Right ventricle myocardium superior (tissue), 1 donor: ENCODE data around the gene IRGQ. TPM values are rescaled to one million over a fixed set of nuclear protein-coding genes. Genes with fewer than 3 reads are reported as not detected.
"Not testable (repeated sequence)": the region's sequence is repeated elsewhere in the genome, so short reads cannot be mapped to it uniquely, and the experiment has no call there.

Experiments
- ATAC-seq: fragments of 200-7000 bp; cut with Tn5 transposase; one replicate; pipeline ENCODE4 v1.9.1; 2020; ENCODE audit warnings: mild to moderate bottlenecking; ENCODE audit not compliant: poor library complexity
- DNase-seq: peaks from one replicate; pipeline ENCODE4 v3.0.0-alpha.2; 2020
- intact Hi-C: fragments of 100-400 bp; cut with DNase I; formaldehyde crosslinking; loops from one replicate; pipeline ENCODE4 v1.11.2; 2022
- total RNA-seq: library from RNA; stranded (reverse); fragmentation: NEBNext Ultra II Directional; extraction: Animal tissue kit (Norgen Biotek cat#: 25700); gene quantifications from one replicate; pipeline ENCODE4 v1.2.1, GENCODE V29; 2021
- donor health status: DM: no; HTN: yes; CAD: no; lungs with severe emphysema.

The IRGQ gene
- total RNA-seq, 1 donor from 2014 or later, result 16.7 TPM

DNA sequence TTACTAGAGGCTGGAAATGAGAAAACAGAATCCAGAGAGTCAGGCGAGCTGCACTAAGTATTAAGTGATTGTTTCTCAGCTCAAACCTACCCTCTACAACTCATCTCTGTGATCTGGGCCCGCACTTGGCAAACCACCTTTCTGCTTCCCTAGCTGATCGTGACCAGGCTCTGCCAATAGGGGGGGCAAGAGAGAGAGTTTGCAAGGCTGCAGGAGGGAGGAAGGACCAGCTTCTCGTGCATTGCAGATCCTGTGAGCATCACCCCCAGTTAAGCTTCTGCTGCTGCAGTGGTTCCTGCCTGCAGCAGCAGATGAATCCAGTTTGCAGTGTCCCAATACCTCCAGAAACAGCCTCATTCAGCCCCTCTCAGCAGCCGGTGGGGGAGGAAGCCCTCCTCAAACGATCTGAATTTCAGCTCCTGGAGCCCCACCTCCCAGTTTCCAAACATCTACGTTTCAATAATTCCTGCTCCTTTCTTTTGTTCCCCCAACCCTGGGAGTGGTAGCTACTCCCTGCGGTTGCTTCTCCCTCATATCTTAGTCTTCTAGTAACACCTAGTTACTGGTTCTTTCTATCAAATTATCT, 40.7 kb downstream of the IRGQ start:
- intact Hi-C loops, result no loop called here
- ATAC-seq (peak; percentile 34), DNase-seq (peak; percentile 67)

DNA sequence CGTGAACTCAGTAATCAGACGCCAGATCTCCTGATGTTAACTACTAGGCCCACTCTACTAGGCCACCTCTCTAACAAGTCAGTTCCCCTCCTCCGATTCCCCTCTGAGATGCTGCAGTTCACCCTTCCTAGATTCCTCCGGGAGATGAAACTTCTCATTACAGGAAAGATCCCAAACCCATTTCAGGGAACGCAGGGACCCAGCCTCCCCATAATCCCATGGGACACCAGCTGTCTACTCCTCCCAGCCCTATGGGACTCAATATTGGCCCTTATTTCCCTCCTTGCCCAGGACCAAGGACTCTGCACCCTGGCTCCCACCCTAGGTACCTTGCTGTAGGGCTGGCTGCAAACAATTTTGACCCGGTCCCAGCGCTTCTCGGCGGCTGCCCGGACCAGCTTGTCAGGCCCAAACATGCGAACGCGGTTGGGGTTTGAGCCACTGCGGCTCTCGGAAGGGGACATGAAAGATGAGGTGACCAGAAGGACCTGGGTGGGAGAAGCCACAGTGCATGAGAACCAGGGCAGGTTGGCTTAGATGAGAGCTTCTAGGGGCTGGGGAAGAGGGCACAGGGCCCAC, 41.5 kb downstream of the IRGQ start:
- ATAC-seq (no peak), DNase-seq (no peak)
- intact Hi-C loops, result no loop called here

DNA sequence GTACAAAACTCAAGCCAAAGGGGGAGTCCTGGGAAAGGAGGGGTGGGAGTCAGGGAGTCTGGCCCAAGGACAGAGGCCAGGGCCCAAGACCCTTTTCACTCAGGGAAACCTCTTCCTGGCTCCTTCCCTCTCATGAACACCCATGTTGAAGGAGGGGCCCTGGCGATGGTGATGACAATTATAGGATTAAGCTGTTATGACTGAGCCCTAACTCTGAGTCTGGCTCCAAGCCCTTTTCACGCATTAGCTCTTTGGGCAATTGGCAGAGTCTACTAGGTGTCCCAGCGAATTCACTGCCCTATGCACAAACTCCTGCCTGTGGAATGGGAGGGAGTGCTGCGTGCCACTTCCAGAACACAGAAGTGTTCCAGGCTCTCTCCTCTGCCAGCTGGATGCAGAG, 42.3 kb downstream of the IRGQ start:
- DNase-seq, result no peak
- intact Hi-C loops, result no loop called here
- ATAC-seq, result no peak

DNA sequence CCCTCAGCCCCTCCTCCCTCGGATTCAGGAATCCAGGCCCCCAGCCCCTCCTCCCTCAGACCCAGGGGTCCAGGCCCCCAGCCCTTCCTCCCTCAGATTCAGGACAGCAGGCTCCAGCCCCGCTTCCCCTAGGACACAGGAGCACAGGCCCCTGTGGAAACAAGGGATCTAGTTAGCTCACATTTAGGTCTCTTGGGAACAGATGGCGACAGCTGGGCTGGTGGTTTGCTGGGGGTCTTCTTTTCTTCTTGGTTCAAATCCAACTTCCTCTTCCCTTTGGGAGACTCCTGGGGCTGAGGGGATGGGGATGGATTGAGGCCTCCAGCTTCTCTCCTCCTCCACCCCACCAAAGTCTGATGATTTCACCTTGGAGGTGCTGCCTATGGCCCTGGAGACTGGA, 43.3 kb downstream of the IRGQ start:
- no peak for DNase-seq
- intact Hi-C loops, result no loop called here
- ATAC-seq, result no peak

DNA sequence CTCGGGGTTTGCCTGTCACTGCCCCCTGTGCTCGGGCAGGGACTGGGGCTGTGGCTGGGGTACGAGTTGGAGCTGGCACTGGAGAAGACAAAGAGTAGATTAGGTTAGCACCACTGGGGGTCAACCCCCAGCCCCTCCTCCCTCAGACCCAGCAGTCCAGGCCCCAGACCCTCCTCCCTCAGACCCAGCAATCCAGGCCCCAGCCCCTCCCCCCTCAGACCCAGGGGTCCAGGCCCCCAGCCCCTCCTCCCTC, 43.8 kb downstream of the IRGQ start:
- DNase-seq (no peak), ATAC-seq (no peak)
- intact Hi-C loops, result no loop called here

DNA sequence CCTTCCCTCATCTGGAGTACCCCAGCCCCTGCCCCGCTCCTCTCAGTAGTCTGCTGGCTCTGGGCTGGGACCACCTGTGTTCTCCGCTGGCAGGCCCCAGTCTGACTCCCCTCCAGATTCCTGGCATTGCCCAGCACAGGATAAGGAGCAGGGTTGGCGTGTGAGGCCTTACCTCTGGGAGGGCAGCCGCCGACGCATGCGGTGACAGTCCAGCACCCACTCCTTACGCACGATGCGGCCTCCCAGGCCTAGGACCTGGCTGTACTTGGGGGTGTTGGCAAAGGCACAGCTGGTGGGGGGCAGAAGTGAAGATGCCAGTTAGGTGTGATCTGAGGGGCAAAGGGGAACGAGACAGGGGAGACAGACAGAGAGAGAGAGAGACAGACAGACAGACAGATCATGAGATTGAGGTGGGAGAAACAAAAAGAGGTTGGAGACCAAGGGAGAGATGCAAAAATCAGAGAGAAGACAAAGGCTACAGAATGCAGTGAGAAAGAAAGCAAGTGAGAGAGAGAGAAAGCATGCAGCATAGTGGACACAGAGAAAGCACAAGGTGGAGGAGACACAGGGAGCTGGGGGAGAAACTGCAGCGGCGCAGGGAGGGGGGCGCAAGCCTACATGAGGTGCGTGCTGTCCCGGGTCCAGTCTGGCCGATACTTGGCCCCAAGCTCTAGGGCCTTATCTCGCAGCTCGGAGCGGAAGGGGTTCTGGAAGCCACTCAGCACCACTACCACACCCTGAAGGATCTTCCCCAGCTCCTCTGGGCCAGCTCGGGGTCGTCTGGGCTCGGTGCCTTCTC, 44.3 kb downstream of the IRGQ start:
- intact Hi-C loops, result no loop called here
- ATAC-seq (no peak), DNase-seq (no peak)

DNA sequence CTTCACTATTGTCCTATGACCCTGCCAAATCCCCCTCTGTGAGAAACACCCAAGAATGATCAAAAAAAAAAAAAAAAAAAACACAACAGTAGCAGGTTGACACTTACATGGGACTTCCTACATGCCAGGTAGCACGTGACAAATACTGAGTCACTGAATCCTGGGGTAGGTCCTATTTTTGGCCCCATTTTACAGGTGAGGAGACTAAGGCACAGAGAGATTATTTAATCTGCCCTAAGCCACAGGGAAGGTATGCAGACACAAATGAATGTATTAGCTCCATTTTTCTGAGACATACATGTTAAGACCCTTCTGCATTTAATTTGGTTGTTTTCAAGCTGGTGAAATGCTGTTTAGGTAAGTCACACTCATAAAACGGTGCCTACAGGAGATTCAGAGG, 47.2 kb downstream of the IRGQ start:
- no peak for DNase-seq
- no peak for ATAC-seq
- intact Hi-C loops, result no loop called here

DNA sequence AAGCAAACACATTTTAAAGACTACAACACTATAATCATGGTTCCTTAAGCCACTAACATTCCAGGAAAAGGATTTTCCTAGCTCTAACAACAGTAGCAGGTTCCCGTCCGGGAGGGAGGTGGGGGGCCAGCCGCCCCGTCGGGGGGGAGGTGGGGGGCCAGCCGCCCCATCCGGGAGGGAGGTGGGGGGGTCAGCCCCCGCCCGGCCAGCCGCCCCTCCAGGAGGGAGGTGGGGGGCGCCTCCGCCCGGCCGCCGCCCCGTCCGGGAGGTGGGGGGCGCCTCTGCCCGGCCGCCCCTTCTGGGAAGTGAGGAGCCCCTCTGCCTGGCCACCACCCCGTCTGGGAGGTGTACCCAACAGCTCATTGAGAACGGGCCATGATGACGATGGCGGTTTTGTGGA, 48.0 kb downstream of the IRGQ start:
- ATAC-seq, DNase-seq, intact Hi-C loops: not testable (repeated sequence)

DNA sequence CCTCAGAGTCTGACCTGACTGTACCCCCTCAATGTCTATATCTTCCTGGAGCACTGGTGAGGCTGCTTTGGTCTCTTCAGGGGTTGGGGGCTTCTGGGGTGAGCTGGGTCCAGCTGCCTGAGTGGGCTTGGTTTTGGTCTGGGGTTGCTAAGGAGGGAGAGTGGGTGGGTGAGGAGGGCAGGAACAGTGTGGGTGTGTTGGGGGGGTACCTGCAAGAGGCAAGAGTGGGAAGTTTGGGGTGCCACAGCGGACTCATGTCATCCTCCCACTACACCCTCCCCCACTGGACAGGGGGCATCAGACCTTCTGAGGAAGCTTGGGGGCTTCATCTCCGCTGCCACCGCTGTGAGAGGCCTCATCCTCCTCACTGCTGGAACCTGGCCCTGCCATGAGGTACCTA, 49.4 kb downstream of the IRGQ start:
- intact Hi-C loops, result no loop called here
- ATAC-seq (no peak), DNase-seq (peak; percentile 8)

DNA sequence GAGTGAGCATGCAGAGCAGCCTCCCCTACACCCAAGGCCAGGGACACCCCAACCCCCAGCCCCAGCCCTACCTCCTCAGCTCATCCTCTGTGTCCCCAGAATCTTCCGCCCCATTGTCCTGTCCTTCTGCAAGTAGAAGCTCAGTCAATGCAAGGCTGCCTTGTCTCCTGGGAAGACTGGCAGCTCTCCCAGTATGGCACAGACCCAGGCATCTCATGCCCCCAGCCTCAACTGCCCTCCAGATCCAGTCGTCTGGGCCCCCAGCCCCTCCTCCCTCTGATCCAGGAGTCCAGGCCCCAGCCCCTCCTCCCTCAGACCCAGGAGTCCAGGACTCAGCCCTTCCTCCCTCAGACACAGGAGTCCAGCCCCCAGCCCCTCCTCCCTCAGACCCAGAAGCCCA, 50.0 kb downstream of the IRGQ start:
- DNase-seq (peak; percentile 27), ATAC-seq (no peak)
- intact Hi-C loops, result no loop called here

DNA sequence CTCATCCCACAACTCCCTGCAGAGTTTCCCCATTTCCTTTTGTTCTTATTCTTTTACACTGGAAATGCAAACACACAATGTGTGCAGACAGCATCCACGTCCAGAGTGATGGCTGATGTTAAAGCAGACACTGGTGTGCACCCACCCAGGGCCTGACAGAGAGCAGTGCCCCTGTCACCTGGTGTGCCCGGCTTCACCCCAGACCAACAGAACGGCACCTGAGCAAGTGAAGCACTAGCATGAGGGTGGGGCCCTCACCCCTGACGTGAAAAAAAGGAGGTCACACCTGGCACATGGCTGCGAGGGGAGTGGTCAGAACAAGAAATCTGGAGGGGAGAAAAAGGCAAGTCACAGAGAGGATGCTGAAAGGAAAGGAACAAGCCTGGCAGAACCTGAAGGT, 50.7 kb downstream of the IRGQ start:
- no peak for ATAC-seq
- intact Hi-C loops, result no loop called here
- DNase-seq, result peak; percentile 27

DNA sequence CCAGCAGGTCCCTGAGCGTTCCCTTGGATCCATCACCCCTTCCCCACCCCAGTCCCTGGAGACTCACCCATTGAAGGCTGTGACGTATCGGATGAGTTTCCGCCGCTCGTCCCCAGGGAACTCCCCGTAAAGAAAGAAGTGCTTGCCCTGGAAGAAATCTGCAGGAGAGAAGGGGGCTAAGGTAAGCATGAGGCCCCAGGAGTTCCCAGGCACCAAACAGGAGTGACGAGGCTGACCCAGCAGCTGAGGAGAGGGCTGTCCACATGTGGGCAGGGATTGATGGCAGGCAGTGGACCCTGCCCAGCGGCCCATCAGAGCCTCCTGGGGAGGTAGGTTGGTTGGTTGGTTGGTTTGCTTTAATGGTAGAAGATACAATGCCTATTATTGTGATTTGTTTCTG, 51.9 kb downstream of the IRGQ start:
- ATAC-seq, result no peak
- DNase-seq, result peak; percentile 20
- intact Hi-C loops, result no loop called here

DNA sequence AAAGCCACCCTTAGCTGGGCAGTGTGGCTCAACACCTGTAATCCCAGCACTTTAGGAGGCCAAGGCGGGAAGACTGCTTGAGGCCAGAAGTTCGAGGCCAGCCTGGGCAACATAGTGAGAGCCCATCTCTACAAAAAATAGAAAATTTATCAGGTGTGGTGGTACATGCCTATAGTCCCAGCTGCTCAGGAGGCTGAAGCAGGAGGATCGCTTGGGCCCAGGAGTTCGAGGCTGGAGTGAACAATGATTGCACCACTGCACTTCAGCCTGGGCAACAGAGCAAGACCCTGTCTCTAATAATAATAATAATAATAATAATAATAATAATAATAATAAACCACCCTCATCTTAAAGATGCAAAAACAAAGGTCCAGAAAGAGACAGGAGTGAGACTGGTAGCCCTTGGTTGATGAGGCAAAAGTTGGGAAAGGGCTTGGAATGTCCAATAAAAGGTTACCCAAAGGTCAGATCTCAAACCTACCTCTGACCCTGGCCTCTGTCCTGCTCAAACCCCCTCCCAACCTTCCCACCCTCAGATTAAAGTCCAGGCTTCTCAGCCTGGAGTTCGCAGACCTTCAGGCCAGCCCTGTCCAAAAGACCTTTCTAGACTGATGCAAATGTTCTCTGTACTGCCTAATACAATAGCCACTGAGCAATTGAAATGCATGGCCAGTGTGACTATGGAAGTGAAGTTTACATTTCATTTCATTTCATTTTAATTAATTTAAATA, 53.8 kb downstream of the IRGQ start:
- intact Hi-C loops, result no loop called here
- DNase-seq (peak; percentile 4), ATAC-seq (no peak)

DNA sequence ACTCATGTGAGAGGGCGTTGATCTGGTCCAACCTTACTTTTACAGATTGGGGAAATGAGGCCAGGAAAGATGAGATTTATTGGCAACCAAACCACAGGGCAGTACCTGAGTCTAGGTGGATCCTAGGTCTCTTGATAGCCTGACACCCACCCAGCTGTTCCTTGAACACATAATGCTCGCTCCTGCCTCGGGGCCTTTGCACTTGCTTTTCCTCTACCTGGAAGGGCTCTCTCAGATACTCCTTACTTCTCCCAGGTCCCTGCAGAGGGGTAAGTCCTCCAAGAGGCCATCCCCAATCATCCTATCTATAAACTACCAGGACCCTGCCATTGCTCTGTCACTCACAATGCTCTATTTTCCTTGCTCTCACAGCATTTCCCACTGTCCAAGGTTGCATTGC, 55.6 kb downstream of the IRGQ start:
- intact Hi-C loops, result no loop called here
- ATAC-seq (no peak), DNase-seq (peak; percentile 4)

DNA sequence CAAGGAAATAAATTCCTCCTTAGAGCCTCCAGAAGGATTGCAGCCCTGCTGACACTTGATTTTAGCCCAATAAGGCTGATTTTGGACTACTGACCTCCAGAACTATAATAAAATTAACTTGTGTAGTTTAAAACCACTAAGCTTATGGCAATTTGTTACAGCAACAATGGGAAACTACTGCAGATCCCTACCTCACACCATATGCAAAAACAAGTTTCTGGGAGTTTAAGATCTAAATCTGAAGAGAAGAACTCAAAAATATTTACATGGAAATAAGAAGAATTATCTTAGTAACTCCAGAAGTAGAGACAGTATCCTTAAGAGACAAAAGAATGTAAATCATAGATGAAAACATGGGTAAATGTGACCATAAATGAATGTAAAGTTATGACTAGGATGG, 57.0 kb downstream of the IRGQ start:
- ATAC-seq, result no peak

DNA sequence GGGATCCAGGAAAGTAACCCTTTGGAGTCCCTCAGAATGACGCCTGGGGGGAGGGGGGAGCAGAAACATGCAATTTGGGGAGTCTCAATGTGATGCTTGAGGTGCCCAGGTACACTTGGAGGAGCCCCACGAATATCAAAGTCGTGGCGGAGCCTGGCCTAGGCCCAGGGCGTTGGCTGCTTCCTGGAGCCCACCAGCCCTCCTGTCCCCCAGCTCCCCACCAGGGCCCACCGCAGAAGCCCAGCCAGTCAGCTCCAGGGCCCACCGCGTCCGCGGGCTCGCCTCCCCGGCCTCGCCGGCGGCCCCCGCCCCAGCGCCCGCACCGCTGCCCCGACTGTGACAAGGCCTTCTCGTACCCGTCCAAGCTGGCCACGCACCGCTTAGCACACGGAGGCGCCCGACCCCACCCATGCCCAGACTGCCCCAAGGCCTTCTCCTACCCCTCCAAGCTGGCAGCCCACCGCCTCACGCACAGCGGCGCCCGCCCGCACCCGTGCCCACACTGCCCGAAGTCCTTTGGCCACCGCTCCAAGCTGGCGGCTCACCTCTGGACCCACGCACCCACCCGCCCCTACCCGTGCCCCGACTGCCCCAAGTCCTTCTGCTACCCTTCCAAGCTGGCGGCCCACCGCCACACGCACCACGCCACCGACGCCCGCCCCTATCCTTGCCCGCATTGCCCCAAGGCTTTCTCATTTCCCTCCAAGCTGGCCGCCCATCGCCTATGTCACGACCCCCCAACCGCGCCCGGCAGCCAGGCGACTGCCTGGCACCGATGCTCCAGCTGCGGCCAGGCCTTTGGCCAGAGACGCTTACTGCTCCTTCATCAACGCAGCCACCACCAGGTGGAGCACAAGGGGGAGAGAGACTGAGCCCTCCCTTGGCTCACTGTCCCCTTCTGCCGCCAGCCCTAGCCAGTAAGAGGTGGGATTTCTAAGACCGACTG, 60.8 kb downstream of the IRGQ start:
- peak; percentile 5 for ATAC-seq
- intact Hi-C loops, result loop anchor here (5.0 kb wide), 1 partner anchor 117 kb away; no protein-coding TSS in a partner anchor

More for the DNA sequence above, 57.0 kb downstream of the IRGQ start:
- DNase-seq, result no peak
- intact Hi-C loops, result loop anchor here (5.0 kb wide), 1 partner anchor 113 kb away; no protein-coding TSS in a partner anchor

More for the DNA sequence above, 60.8 kb downstream of the IRGQ start:
- peak; percentile 82 for DNase-seq
